ENCODE results near the gene SCGB3A2.

The SCGB3A2 gene

GRCh38 chr5:147853372-147853987 is 25.0 kb upstream of the SCGB3A2 start:
- Histone ChIP-seq H3K4me3 (ENCODE audit: low read depth, low read length) (no peak overlapping the region), H3K27me3 (peaks cover 32% of the 10 kb centered on the region), H3K4me1 (no peaks in the 10 kb centered on the region), H3K36me3 (no peaks in the 10 kb centered on the region), H3K9me3 (no peaks in the 10 kb centered on the region)
- no peak for TF ChIP-seq CTCF (IDR thresholded peaks at IDR 0.05; ENCODE audit: low read depth, low read length)
- no peak for DNase-seq

GRCh38 chr5:147854331-147854730 is 24.2 kb upstream of the SCGB3A2 start:
- peaks cover 26% of the 10 kb centered on the region for H3K27me3 ChIP-seq
- H3K9me3 ChIP-seq: no peaks in the 10 kb centered on the region
- no peak for TF ChIP-seq CTCF (IDR thresholded peaks at IDR 0.05; ENCODE audit: low read depth, low read length)
- no peak for DNase-seq
- no peaks in the 10 kb centered on the region for H3K36me3 ChIP-seq
- H3K4me3 ChIP-seq (ENCODE audit: low read depth, low read length): no peak overlapping the region
- H3K4me1 ChIP-seq: no peaks in the 10 kb centered on the region

GRCh38 chr5:147854894-147855773 is 23.4 kb upstream of the SCGB3A2 start:
- DNase-seq: no peak
- Histone ChIP-seq H3K4me1 (no peaks in the 10 kb centered on the region), H3K27me3 (peaks cover 26% of the 10 kb centered on the region), H3K4me3 (ENCODE audit: low read depth, low read length) (no peak overlapping the region), H3K36me3 (no peaks in the 10 kb centered on the region), H3K9me3 (no peaks in the 10 kb centered on the region)
- no peak for TF ChIP-seq CTCF (IDR thresholded peaks at IDR 0.05; ENCODE audit: low read depth, low read length)

- DNase-seq: no peak
- Histone ChIP-seq H3K4me3 (ENCODE audit: low read depth, low read length) (no peak overlapping the region), H3K9me3 (no peaks in the 10 kb centered on the region), H3K27me3 (peaks cover 26% of the 10 kb centered on the region), H3K36me3 (no peaks in the 10 kb centered on the region), H3K4me1 (no peaks in the 10 kb centered on the region)
- no peak for TF ChIP-seq CTCF (IDR thresholded peaks at IDR 0.05; ENCODE audit: low read depth, low read length)
Observed at GRCh38 chr5:147855774-147856069, 22.8 kb upstream of the SCGB3A2 start.

- H3K9me3 ChIP-seq: no peaks in the 10 kb centered on the region
- no peaks in the 10 kb centered on the region for H3K36me3 ChIP-seq
- H3K27me3 ChIP-seq: peaks cover 26% of the 10 kb centered on the region
- TF ChIP-seq CTCF (IDR thresholded peaks at IDR 0.05; ENCODE audit: low read depth, low read length): no peak
- DNase-seq: no peak
- H3K4me3 ChIP-seq (ENCODE audit: low read depth, low read length): no peak overlapping the region
- no peaks in the 10 kb centered on the region for H3K4me1 ChIP-seq
Observed at GRCh38 chr5:147856801-147857200, 21.7 kb upstream of the SCGB3A2 start.
